Omental fat pad (tissue), 4 donors: ENCODE data around the gene PASK. TPM values are rescaled to one million over a fixed set of nuclear protein-coding genes. Genes with fewer than 3 reads are reported as not detected.

ENCODE experiments used
- ATAC-seq: fragments of 150-250 bp; one replicate; pipeline ENCODE4 v1.9.1; 2016; ENCODE audit warnings: mild to moderate bottlenecking, moderate library complexity; ENCODE audit not compliant: low FRiP score
- DNase-seq: peaks from one replicate; pipeline ENCODE4 v3.0.0-alpha.2; 2019; ENCODE audit warnings: low spot score
- total RNA-seq, 4 donors: library from RNA; depleted of rRNA; stranded (reverse); fragments of >200 nt; gene quantifications; one replicate each; pipeline ENCODE4 v1.1.0, GENCODE V29; 2016
- TF ChIP-seq, protein P1 (sequence below), 3 donors: fragments of 450-650 bp; IDR thresholded peaks; one replicate each; pipeline ENCODE4 v1.5.1; 2016 to 2017; ENCODE audit warnings: antibody characterized with exemption in 3 of 3, mild to moderate bottlenecking in 3 of 3, moderate library complexity in 2 of 3

The PASK gene
- total RNA-seq, 4 donors from 2014 or later = 2.1 to 7.3 (median 6.1) TPM

DNA sequence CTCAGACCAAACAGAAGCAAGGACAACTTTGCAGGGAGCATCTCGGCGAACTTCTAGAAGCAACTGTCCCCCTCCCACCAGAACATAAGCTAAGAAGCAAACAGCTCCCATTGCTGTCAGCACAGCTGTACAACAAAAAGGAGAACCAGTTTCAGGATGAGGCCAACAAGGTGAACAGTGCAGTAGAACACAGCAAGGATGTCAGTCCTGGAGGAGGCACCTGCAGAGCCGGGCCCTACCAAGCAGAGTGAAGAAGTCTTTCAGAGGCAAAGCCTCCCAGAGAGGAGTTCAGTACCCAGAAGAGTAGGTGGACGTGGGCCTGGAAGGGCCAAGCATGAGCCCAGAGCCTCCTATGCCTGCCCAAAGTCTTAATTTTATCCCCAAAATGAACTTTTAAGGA lies 1.0 kb downstream of the PASK start:
- TF ChIP-seq, protein P1, sequence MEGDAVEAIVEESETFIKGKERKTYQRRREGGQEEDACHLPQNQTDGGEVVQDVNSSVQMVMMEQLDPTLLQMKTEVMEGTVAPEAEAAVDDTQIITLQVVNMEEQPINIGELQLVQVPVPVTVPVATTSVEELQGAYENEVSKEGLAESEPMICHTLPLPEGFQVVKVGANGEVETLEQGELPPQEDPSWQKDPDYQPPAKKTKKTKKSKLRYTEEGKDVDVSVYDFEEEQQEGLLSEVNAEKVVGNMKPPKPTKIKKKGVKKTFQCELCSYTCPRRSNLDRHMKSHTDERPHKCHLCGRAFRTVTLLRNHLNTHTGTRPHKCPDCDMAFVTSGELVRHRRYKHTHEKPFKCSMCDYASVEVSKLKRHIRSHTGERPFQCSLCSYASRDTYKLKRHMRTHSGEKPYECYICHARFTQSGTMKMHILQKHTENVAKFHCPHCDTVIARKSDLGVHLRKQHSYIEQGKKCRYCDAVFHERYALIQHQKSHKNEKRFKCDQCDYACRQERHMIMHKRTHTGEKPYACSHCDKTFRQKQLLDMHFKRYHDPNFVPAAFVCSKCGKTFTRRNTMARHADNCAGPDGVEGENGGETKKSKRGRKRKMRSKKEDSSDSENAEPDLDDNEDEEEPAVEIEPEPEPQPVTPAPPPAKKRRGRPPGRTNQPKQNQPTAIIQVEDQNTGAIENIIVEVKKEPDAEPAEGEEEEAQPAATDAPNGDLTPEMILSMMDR (IDR thresholded peaks at IDR 0.05) = no peak
- ATAC-seq = no peak
- DNase-seq = no peak

DNA sequence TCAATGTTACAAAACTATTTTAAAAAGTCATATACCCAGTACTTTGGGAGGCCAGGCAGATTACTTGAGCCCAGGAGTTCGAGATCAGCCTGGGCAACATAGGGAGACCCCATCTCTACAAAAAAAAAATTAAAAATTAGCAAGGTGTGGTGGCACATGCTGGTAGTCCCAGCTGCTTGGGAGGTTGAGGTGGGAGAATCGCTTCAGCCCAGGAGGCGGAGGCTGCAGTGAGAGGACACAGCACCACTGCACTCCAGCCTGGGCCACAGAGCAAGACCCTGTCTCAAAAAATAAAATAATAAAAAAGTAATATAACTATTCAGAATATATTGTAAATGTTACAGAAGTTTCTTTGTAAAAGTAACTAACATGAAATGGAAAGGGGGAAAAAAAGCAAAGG lies 1.9 kb downstream of the PASK start:
- TF ChIP-seq, protein P1 (IDR thresholded peaks at IDR 0.05) = no peak
- ATAC-seq = no peak
- DNase-seq = no peak

DNA sequence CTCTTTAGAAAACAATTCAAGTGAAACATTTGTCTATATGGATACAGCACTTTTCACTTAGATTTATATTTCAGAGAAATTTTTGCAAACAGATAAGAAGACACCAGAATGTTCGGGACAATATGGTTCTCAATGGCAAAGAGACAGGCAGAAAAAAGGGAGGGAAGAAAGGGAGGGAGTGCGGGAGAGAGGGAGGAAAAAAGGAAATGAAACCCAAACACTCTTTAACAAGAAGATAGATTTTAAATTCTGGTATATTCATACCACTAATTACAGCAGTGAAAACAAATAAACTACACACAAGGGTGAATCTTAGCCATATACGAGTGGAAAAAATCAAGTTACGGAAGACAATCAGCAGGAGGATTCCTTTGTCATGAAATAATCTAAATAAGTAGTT lies 3.0 kb downstream of the PASK start:
- ATAC-seq (no peak), DNase-seq (no peak)
- TF ChIP-seq, protein P1 (IDR thresholded peaks at IDR 0.05) = no peak

DNA sequence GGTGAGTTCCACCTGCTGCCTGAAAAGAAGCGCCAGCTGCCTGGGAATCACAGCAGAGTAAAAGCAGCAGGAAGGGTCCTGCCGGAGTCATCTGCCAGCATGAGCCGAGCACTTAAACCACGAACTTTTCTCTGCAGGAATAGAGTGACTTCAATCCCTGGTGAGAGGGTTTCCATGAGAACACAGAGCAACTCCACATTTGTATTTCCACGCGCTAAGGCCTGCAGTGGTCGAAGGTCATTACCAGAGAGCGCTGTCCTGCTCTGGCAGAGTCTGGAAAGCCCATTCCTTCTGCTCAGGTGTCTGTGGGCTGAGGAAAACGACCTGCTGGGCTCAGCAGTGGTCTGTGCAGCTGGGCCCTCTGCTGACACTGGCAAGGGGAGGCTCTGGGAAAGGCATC lies 6.7 kb downstream of the PASK start:
- ATAC-seq (no peak), DNase-seq (no peak)
- TF ChIP-seq, protein P1 (IDR thresholded peaks at IDR 0.05) = no peak

DNA sequence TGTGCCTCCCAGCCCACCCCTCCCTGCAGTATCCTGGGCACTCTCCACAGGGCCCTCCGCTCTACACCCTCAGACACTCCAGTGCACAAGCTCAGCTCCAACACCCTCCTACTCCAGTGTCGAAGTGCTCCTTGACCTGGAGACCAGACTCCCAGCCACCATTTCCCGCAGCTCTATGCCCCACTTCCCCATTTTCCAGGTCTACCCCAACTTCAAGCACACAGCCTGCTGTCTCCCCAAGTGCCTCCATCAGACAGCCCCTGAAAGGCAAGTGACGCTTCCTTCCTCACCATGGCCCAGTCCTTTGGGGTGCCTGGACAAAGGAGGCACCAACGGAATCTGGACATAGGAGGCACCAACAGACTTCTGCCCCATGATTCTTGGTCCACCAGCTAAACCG lies 7.2 kb downstream of the PASK start:
- TF ChIP-seq, protein P1 (IDR thresholded peaks at IDR 0.05) = no peak
- ATAC-seq (no peak), DNase-seq (no peak)

DNA sequence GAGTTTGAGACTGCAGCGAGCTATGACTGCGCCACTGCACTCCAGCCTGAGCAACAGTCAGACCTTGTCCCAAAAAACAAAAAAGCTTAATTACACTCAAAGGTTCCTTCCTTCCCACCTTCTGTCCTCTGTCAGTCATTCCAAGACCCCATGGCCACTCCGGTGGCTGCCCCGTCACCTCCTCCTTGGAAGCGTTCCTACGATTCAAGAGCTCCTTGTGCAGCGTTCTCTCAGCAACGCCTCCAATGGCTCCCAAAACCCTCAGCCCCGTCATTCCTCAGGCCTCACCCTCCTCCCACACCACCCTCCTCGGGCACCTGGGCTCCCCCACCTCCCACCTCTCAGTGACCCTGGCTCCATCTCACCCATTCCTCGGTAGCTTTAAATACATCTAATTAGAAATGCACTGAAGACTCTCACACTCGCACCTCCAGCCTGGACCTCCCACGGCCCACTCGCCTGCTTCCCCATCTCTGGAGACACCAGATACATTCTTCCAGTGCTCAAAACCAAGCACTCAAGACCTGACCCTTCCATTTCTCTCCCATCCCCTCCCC lies 8.0 kb downstream of the PASK start:
- TF ChIP-seq, protein P1 (IDR thresholded peaks at IDR 0.05) = no peak

DNA sequence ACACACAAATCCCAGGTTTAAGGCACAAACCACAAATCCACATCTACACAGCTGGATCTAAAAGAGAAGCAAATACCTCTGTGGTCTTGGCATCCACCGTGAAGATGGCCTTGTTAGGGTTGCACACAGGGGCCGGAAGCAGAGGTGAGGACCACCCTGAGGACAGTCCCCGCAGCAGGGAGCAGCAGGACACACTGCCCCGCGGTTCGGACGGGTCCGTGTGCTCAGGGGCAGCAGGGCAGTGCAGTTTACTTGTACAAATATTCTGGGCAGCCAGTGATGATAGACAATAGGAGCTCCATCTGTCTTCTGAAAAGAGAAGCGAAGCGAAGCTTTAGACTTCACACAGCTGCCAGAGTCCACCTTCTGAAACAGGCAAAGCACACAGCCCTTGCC lies 8.8 kb downstream of the PASK start:
- TF ChIP-seq, protein P1 (IDR thresholded peaks at IDR 0.05) = no peak

More for the DNA sequence above, 8.0 kb downstream of the PASK start:
- ATAC-seq (no peak), DNase-seq (no peak)

More for the DNA sequence above, 8.8 kb downstream of the PASK start:
- DNase-seq (no peak), ATAC-seq (no peak)
